ENCODE measurements around the gene C1QTNF12.

C1QTNF12 gene

DNA sequence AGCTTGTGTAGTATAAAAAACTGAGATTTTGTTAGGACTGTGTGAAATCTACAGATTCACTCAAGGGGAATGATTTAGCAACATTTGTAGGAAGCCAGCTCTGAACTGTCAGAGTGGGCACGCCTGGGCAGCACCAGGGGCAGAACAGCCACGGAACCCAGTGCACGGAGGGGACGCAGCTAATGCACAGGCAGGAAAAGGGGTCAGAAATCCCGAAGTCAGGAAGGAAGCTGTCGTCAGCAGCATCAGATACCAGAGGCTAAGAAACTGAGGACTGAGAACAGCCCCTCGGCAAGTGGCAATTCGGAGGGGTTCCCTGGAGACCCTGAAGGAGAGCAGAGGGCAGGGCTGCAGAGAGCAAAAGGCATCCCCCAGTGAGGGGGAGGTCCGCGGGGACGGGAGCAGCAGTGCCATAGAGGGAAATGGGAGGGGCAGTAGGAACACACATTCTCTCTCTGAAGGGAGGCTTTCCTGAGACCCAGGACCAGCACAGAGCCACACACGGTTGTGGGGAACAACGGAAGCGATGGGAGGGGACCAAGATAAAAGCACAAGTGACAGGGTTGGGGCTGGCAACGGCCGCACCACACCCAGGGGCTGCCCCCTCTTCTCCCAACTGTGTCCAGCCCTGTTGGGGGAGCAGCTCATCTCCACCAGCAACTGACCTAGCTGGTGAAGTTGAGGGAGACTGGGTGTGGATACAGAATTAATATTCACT, 14.5 kb upstream of the C1QTNF12 start:
- ChIA-PET POLR2A (interaction anchor here (0.9 to 1.1 kb wide), 2 partner anchors 10 to 12 kb away, joined by 3 read pairs; partner anchors contain the start of gene UBE2J2), CTCF (no interaction called here)

DNA sequence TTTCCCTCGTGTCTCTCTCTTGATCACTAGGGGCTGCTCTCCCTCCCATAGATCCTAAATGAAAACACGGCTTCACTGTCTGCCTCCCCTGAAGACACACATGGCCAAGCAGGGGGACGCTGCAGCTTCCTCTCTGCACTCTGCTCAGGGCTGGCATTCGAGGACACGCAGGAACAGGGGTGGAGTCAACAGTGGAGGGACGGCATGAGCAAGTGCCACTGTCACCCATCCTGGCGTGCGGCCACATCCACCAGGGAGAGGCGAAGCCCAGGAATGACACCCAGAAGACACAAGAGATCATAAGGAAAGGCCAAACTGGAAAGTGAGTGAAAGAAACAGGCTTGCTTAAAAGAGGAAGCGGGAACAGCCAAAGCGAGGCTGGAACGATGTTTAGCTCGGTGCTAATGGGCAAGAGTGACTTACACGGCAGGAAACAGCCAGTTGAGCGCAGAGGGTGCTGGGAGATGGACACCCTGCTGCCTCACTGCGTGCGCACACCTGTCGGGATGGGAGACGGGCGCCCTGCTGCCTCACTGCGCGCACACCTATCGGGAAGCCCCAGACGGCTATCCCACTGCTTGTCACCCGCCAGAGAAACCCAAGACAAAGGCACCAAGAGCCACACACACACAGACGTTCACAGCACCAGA, 13.6 kb upstream of the C1QTNF12 start:
- TF ChIP-seq FOXM1 (IDR thresholded peaks at IDR 0.05; ENCODE audit: borderline replicate concordance) (no peak), LEF1 (IDR thresholded peaks at IDR 0.05; ENCODE audit: borderline replicate concordance) (no peak), CTBP1 (IDR thresholded peaks at IDR 0.05; ENCODE audit: borderline replicate concordance) (no peak), NFRKB (IDR thresholded peaks at IDR 0.05) (no peak), SUZ12 (IDR thresholded peaks at IDR 0.05) (no peak), SP1 (IDR thresholded peaks at IDR 0.05) (no peak), ZNF384 (IDR thresholded peaks at IDR 0.05) (no peak), TARDBP (IDR thresholded peaks at IDR 0.05) (no peak), ELF4 (IDR thresholded peaks at IDR 0.05) (no peak), FOXA1 (IDR thresholded peaks at IDR 0.05) (no peak), HDGF (IDR thresholded peaks at IDR 0.05; ENCODE audit: borderline replicate concordance) (no peak), ARNT (IDR thresholded peaks at IDR 0.05) (no peak), L3MBTL2 (conservative IDR thresholded peaks at IDR 0.05) (no peak), FOXK2 (IDR thresholded peaks at IDR 0.05) (no peak), BHLHE40 (IDR thresholded peaks at IDR 0.05; ENCODE audit: borderline replicate concordance) (no peak)
- TF ChIP-seq, protein P1, sequence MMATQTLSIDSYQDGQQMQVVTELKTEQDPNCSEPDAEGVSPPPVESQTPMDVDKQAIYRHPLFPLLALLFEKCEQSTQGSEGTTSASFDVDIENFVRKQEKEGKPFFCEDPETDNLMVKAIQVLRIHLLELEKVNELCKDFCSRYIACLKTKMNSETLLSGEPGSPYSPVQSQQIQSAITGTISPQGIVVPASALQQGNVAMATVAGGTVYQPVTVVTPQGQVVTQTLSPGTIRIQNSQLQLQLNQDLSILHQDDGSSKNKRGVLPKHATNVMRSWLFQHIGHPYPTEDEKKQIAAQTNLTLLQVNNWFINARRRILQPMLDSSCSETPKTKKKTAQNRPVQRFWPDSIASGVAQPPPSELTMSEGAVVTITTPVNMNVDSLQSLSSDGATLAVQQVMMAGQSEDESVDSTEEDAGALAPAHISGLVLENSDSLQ (IDR thresholded peaks at IDR 0.05) = no peak
- ChIA-PET POLR2A (interaction anchor here (0.9 kb wide), 1 partner anchor 13 kb away, joined by 3 read pairs; the partner anchor contains the start of gene UBE2J2), CTCF (no interaction called here)
- no peak for DNase-seq (ENCODE audit: extremely low spot score)

More for the DNA sequence above, 14.5 kb upstream of the C1QTNF12 start:
- no peak for DNase-seq (ENCODE audit: extremely low spot score)
- TF ChIP-seq SUZ12 (IDR thresholded peaks at IDR 0.05) = no peak
- no peak for TF ChIP-seq TARDBP (IDR thresholded peaks at IDR 0.05)
- no peak for TF ChIP-seq BHLHE40 (IDR thresholded peaks at IDR 0.05; ENCODE audit: borderline replicate concordance)
- TF ChIP-seq FOXM1 (IDR thresholded peaks at IDR 0.05; ENCODE audit: borderline replicate concordance) = no peak
- no peak for TF ChIP-seq FOXK2 (IDR thresholded peaks at IDR 0.05)
- TF ChIP-seq ZNF384 (IDR thresholded peaks at IDR 0.05) = no peak
- TF ChIP-seq L3MBTL2 (conservative IDR thresholded peaks at IDR 0.05) = no peak
- TF ChIP-seq ELF4 (IDR thresholded peaks at IDR 0.05) = no peak
- TF ChIP-seq, protein P1 (IDR thresholded peaks at IDR 0.05) = no peak

GRCh38 chr1:1259540-1259939, 13.0 kb upstream of the C1QTNF12 start:
- TF ChIP-seq LEF1 (IDR thresholded peaks at IDR 0.05; ENCODE audit: borderline replicate concordance) (no peak), FOXA1 (IDR thresholded peaks at IDR 0.05) (no peak)
- ChIA-PET POLR2A (no interaction called here), CTCF (no interaction called here)
- DNase-seq (ENCODE audit: extremely low spot score) = no peak

GRCh38 chr1:1259119-1259488, 12.6 kb upstream of the C1QTNF12 start:
- TF ChIP-seq NFRKB (IDR thresholded peaks at IDR 0.05) = no peak
- no peak for TF ChIP-seq CTBP1 (IDR thresholded peaks at IDR 0.05; ENCODE audit: borderline replicate concordance)
- TF ChIP-seq L3MBTL2 (conservative IDR thresholded peaks at IDR 0.05) = no peak
- no peak for TF ChIP-seq FOXM1 (IDR thresholded peaks at IDR 0.05; ENCODE audit: borderline replicate concordance)
- no peak for TF ChIP-seq ARNT (IDR thresholded peaks at IDR 0.05)
- TF ChIP-seq FOXA1 (IDR thresholded peaks at IDR 0.05) = no peak
- no peak for TF ChIP-seq HDGF (IDR thresholded peaks at IDR 0.05; ENCODE audit: borderline replicate concordance)
- TF ChIP-seq LEF1 (IDR thresholded peaks at IDR 0.05; ENCODE audit: borderline replicate concordance) = no peak
- no peak for TF ChIP-seq BHLHE40 (IDR thresholded peaks at IDR 0.05; ENCODE audit: borderline replicate concordance)
- TF ChIP-seq TARDBP (IDR thresholded peaks at IDR 0.05) = no peak
- TF ChIP-seq, protein P1 (IDR thresholded peaks at IDR 0.05) = no peak
- no peak for TF ChIP-seq ELF4 (IDR thresholded peaks at IDR 0.05)
- no peak for TF ChIP-seq FOXK2 (IDR thresholded peaks at IDR 0.05)
- TF ChIP-seq ZNF384 (IDR thresholded peaks at IDR 0.05) = no peak
- TF ChIP-seq SUZ12 (IDR thresholded peaks at IDR 0.05) = no peak
- CTCF ChIA-PET = no interaction called here
- no peak for DNase-seq (ENCODE audit: extremely low spot score)
- POLR2A ChIA-PET = no interaction called here

GRCh38 chr1:1256956-1257871, 10.7 kb upstream of the C1QTNF12 start:
- POLR2A ChIA-PET = no interaction called here
- TF ChIP-seq SUZ12 (IDR thresholded peaks at IDR 0.05) (no peak), BHLHE40 (IDR thresholded peaks at IDR 0.05; ENCODE audit: borderline replicate concordance) (no peak), FOXM1 (IDR thresholded peaks at IDR 0.05; ENCODE audit: borderline replicate concordance) (no peak), SP1 (IDR thresholded peaks at IDR 0.05) (no peak), ARNT (IDR thresholded peaks at IDR 0.05) (no peak), NFRKB (IDR thresholded peaks at IDR 0.05) (no peak), CTBP1 (IDR thresholded peaks at IDR 0.05; ENCODE audit: borderline replicate concordance) (no peak), LEF1 (IDR thresholded peaks at IDR 0.05; ENCODE audit: borderline replicate concordance) (no peak), ELF4 (IDR thresholded peaks at IDR 0.05) (no peak), FOXK2 (IDR thresholded peaks at IDR 0.05) (no peak), L3MBTL2 (conservative IDR thresholded peaks at IDR 0.05) (no peak), ZNF384 (IDR thresholded peaks at IDR 0.05) (no peak), TARDBP (IDR thresholded peaks at IDR 0.05) (no peak), FOXA1 (IDR thresholded peaks at IDR 0.05) (no peak), HDGF (IDR thresholded peaks at IDR 0.05; ENCODE audit: borderline replicate concordance) (no peak)
- TF ChIP-seq, protein P1 (IDR thresholded peaks at IDR 0.05) = no peak
- CTCF ChIA-PET = interaction anchor here (1.0 kb wide), 1 partner anchor 273 kb away, joined by 3 read pairs; no protein-coding TSS in a partner anchor
- no peak for DNase-seq (ENCODE audit: extremely low spot score)

Measured in HEK293T (cell line).